ENCODE data around the gene SYNGR4. TPM values are rescaled to one million over a fixed set of nuclear protein-coding genes. Genes with fewer than 3 reads are reported as not detected.
A peak's percentile ranks its signal among the peaks of the same experiment; 100 is the strongest.

SYNGR4 gene
- total RNA-seq, 6 donors from 2014 or later, result not detected

DNA sequence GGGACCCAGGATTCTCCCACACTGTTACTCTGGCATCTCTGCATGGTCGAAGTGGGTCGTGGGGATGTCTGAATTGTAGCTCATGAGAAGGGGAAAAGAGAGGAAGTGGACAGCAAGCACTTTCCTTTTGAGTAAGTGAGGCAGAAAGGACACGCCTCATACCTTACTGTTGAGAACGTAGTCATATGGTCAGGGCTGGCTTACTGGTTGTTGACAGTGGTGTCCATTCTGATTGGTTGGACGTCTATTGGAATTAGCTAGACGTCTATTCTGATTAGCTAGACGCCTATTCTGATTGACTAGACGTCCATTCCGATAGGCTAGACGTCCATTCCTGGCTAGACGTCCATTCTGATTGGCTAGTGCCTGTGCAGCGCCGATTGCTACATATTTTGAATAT, 41.7 kb downstream of the SYNGR4 start:
- H3K4me3 ChIP-seq, result no peak overlapping the region
- DNase-seq (no peak), ATAC-seq (ENCODE audit: low FRiP score in 2 of 2) (no peak)
- H3K36me3 ChIP-seq, result no peaks in the 10 kb centered on the region
- H3K27ac ChIP-seq, result no peak overlapping the region
- WGBS, 2 donors, result 72 to 82% methylated on average over 13 of the region's 13 CpGs
- H3K4me1 ChIP-seq, result no peaks in the 10 kb centered on the region
- no peak for TF ChIP-seq EP300 (IDR thresholded peaks at IDR 0.05)
- TF ChIP-seq, protein P1, sequence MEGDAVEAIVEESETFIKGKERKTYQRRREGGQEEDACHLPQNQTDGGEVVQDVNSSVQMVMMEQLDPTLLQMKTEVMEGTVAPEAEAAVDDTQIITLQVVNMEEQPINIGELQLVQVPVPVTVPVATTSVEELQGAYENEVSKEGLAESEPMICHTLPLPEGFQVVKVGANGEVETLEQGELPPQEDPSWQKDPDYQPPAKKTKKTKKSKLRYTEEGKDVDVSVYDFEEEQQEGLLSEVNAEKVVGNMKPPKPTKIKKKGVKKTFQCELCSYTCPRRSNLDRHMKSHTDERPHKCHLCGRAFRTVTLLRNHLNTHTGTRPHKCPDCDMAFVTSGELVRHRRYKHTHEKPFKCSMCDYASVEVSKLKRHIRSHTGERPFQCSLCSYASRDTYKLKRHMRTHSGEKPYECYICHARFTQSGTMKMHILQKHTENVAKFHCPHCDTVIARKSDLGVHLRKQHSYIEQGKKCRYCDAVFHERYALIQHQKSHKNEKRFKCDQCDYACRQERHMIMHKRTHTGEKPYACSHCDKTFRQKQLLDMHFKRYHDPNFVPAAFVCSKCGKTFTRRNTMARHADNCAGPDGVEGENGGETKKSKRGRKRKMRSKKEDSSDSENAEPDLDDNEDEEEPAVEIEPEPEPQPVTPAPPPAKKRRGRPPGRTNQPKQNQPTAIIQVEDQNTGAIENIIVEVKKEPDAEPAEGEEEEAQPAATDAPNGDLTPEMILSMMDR (IDR thresholded peaks at IDR 0.05), result no peak
- TF ChIP-seq POLR2AphosphoS5 (IDR thresholded peaks at IDR 0.05), result no peak
- TF ChIP-seq POLR2A (IDR thresholded peaks at IDR 0.05), result no peak
- H3K27me3 ChIP-seq, result no peaks in the 10 kb centered on the region
- no peaks in the 10 kb centered on the region for H3K9me3 ChIP-seq

DNA sequence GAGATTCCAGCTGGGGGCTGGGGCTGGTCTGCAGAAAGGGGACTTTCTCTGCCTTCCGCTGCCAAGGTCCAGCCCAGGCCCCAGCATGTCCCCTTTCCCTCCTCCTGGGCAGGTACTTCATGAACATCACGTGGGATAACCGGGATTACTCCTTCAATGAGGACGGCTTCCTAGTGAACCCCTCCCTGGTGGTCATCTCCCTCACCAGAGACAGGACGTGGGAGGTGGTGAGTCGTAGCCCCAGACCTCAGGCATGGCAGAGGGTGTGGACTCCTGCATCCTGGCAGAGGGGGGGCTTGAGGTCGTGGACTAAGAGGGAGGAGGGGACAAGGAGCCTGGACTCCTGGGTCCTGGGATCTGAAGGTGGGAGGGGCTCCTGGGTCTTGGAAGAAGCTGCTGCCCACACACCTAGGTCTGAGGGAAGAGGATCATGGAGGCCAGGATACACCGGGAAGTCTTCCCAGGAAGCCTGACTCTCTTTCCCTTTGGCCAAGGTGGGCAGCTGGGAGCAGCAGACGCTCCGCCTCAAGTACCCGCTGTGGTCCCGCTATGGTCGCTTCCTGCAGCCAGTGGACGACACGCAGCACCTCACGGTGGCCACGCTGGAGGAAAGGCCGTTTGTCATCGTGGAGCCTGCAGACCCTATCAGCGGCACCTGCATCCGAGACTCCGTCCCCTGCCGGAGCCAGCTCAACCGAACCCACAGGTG, 49.9 kb downstream of the SYNGR4 start:
- no peaks in the 10 kb centered on the region for H3K9me3 ChIP-seq
- DNase-seq, result no peak
- H3K27me3 ChIP-seq, result peaks cover 0 to 19% (median 0%) of the 10 kb centered on the region in 4 donors
- WGBS, 2 donors, result 36 to 44% methylated on average over 13 to 24 of the region's 24 CpGs
- no peaks in the 10 kb centered on the region for H3K36me3 ChIP-seq
- H3K4me1 ChIP-seq, result peaks cover 3 to 23% (median 14%) of the 10 kb centered on the region in 4 donors
- no peak for ATAC-seq (ENCODE audit: low FRiP score in 2 of 2)
- H3K4me3 ChIP-seq, result peak overlapping the region in 1 of 4 donors; percentile 31
- TF ChIP-seq POLR2AphosphoS5 (IDR thresholded peaks at IDR 0.05) (no peak), POLR2A (IDR thresholded peaks at IDR 0.05) (no peak), EP300 (IDR thresholded peaks at IDR 0.05) (no peak)
- TF ChIP-seq, protein P1 (IDR thresholded peaks at IDR 0.05), result no peak
- H3K27ac ChIP-seq, result no peak overlapping the region

DNA sequence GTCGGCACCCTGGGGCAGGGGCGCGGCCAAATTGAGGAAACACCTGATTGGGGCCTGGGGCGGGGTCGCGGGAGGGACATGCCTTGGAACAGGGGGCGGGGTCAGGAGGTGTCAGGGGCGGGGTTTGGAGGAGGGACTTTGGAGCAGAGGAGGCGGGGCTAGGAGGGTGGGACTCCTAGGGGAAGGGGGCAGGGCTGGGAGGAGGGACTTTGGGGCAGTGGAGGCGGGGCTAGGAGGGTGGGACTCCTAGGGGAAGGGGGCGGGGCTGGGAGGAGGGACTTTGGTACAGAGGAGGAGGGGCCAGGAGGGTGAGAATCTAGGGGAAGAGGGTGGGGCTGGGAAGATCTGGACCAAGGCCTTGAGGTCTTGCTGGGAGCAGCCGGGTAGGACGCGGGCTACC, 51.2 kb downstream of the SYNGR4 start:
- Histone ChIP-seq H3K4me1 (peaks cover 3 to 23% (median 14%) of the 10 kb centered on the region in 4 donors), H3K4me3 (peak overlapping the region in 3 of 4 donors; percentile 31 to 34 (median 32)), H3K36me3 (no peaks in the 10 kb centered on the region), H3K27ac (no peak overlapping the region), H3K27me3 (peaks cover 0 to 19% (median 0%) of the 10 kb centered on the region in 4 donors), H3K9me3 (no peaks in the 10 kb centered on the region)
- TF ChIP-seq POLR2A (IDR thresholded peaks at IDR 0.05) (no peak), POLR2AphosphoS5 (IDR thresholded peaks at IDR 0.05) (no peak), EP300 (IDR thresholded peaks at IDR 0.05) (no peak)
- TF ChIP-seq, protein P1 (IDR thresholded peaks at IDR 0.05), result no peak
- DNase-seq (peak; percentile 62 to 83), ATAC-seq (ENCODE audit: low FRiP score in 2 of 2) (peak; percentile 90 to 93)
- WGBS, 2 donors, result 15 to 16% methylated on average over 13 to 14 of the region's 14 CpGs

DNA sequence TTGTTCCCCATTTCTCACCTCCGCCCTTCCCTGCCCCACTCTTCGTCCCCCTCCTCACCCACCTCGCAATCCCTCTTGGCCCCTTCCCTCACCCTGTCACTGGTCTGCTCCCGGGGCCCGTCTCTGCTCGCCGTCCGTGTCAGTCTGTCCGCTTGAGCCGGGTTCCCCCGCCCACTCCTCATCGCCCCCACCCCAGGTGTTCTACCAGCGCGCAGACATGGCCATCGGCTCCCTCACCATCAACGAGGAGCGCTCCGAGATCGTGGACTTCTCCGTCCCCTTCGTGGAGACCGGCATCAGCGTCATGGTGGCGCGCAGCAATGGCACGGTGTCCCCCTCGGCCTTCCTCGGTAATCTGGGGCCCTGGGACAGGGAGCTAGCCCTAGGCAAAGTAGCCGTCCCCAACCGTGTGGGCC, 51.6 kb downstream of the SYNGR4 start:
- Histone ChIP-seq H3K27ac (no peak overlapping the region), H3K4me3 (peak overlapping the region in 3 of 4 donors; percentile 26 to 34 (median 30)), H3K4me1 (peaks cover 3 to 23% (median 14%) of the 10 kb centered on the region in 4 donors), H3K36me3 (no peaks in the 10 kb centered on the region), H3K27me3 (peaks cover 0 to 19% (median 0%) of the 10 kb centered on the region in 4 donors), H3K9me3 (no peaks in the 10 kb centered on the region)
- WGBS, 2 donors, result 35 to 44% methylated on average over 27 to 30 of the region's 30 CpGs
- ATAC-seq (ENCODE audit: low FRiP score in 2 of 2), result no peak
- no peak for TF ChIP-seq EP300 (IDR thresholded peaks at IDR 0.05)
- no peak for TF ChIP-seq POLR2A (IDR thresholded peaks at IDR 0.05)
- TF ChIP-seq, protein P1 (IDR thresholded peaks at IDR 0.05), result no peak
- no peak for TF ChIP-seq POLR2AphosphoS5 (IDR thresholded peaks at IDR 0.05)
- DNase-seq, result peak in 1 of 2 donors; percentile 67

All from upper lobe of left lung (tissue), 6 donors.